ENCODE measurements around the gene HCAR1.
A peak's percentile ranks its signal among the peaks of the same experiment; 100 is the strongest.
"Not testable (repeated sequence)": the region's sequence is repeated elsewhere in the genome, so short reads cannot be mapped to it uniquely, and the experiment has no call there.

HCAR1 gene

GRCh38 chr12:122730215-122731014 lies at the start of gene HCAR1:
Gene HCAR1, minus strand, starts transcription at chr12:122730844. Its CDS starts 505 bp downstream, at chr12:122730339.
- no peak for DNase-seq (ENCODE audit: low read depth)

GRCh38 chr12:122757568-122757967 lies 26.9 kb upstream of the HCAR1 start:
- DNase-seq (ENCODE audit: low read depth) = no peak

- no peak for DNase-seq (ENCODE audit: low read depth)
Observed at GRCh38 chr12:122754790-122755189, 24.1 kb upstream of the HCAR1 start.

- DNase-seq (ENCODE audit: low read depth) = no peak
Observed at GRCh38 chr12:122753319-122753650, 22.6 kb upstream of the HCAR1 start.

GRCh38 chr12:122752464-122753318 lies 22.0 kb upstream of the HCAR1 start, which contains the start of gene DENR:
Gene DENR, plus strand, starts transcription at chr12:122752824. Its CDS starts 878 bp downstream, at chr12:122753702.
- DNase-seq (ENCODE audit: low read depth) = peak; percentile 93

- DNase-seq (ENCODE audit: low read depth) = not testable (repeated sequence)
Observed at GRCh38 chr12:122750781-122751515, 20.3 kb upstream of the HCAR1 start.

- no peak for DNase-seq (ENCODE audit: low read depth)
Observed at GRCh38 chr12:122749569-122750332, 19.1 kb upstream of the HCAR1 start.

- no peak for DNase-seq (ENCODE audit: low read depth)
Observed at GRCh38 chr12:122747224-122748135, 16.8 kb upstream of the HCAR1 start.

- DNase-seq (ENCODE audit: low read depth) = no peak
Observed at GRCh38 chr12:122743895-122744525, 13.4 kb upstream of the HCAR1 start.

- no peak for DNase-seq (ENCODE audit: low read depth)
Observed at GRCh38 chr12:122740351-122740750, 9.7 kb upstream of the HCAR1 start.

- DNase-seq (ENCODE audit: low read depth) = no peak
Observed at GRCh38 chr12:122738571-122738970, 7.9 kb upstream of the HCAR1 start.

GRCh38 chr12:122732611-122733010 lies 2.0 kb upstream of the HCAR1 start:
- DNase-seq (ENCODE audit: low read depth) = no peak

GRCh38 chr12:122732170-122732569 lies 1.5 kb upstream of the HCAR1 start:
- DNase-seq (ENCODE audit: low read depth) = no peak

GRCh38 chr12:122729583-122730214 lies 945 bp downstream of the HCAR1 start:
- no peak for DNase-seq (ENCODE audit: low read depth)

GRCh38 chr12:122726080-122726558 lies 4.5 kb downstream of the HCAR1 start:
- DNase-seq (ENCODE audit: low read depth) = no peak

- no peak for DNase-seq (ENCODE audit: low read depth)
Observed at GRCh38 chr12:122725452-122726079, 5.1 kb downstream of the HCAR1 start.

- no peak for DNase-seq (ENCODE audit: low read depth)
Observed at GRCh38 chr12:122724641-122725243, 5.9 kb downstream of the HCAR1 start.

- DNase-seq (ENCODE audit: low read depth) = no peak
Observed at GRCh38 chr12:122722387-122722786, 8.3 kb downstream of the HCAR1 start.
